ENCODE data around the gene LRBA.

DNA sequence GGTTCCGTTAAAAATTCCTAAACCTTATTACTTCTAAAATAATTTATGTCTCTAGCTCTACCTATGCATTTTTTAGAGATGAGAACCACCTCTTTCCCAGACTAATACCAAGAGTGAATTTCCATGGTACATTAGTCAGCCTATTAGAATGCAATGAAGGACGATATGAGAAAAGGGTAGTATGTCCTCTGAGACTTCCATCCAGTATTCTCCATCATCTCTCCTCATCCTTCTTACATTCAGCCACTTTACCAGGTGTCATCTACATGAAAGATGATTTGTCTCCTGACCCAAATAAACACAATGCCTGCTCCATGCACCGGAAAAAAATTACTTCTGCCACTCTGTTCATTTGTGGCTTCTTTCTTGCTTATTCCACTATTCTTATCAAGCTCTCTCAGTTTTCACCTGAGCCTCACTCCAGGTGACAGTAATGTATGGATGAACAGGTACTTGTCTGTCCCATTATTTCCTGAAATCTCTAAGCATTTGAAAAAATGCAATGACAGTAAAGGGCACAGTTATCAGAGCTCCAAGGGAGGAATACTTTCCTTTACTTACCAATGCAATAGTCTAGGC, 335.2 kb downstream of the LRBA start:
- TF ChIP-seq POLR2A (IDR thresholded peaks at IDR 0.05) = no peak
- no peak for TF ChIP-seq POLR2AphosphoS5 (IDR thresholded peaks at IDR 0.05; ENCODE audit: insufficient read depth in 1 of 2, low read depth in 1 of 2)
- TF ChIP-seq CTCF (IDR thresholded peaks at IDR 0.05) = no peak
